NAMALWA (cell line): ENCODE measurements around the gene TDRD9.

Experiments used
- DNase-seq: peaks from one replicate; pipeline ENCODE4 v3.0.0-alpha.2; 2015; ENCODE audit warnings: low spot score

Gene TDRD9

DNA sequence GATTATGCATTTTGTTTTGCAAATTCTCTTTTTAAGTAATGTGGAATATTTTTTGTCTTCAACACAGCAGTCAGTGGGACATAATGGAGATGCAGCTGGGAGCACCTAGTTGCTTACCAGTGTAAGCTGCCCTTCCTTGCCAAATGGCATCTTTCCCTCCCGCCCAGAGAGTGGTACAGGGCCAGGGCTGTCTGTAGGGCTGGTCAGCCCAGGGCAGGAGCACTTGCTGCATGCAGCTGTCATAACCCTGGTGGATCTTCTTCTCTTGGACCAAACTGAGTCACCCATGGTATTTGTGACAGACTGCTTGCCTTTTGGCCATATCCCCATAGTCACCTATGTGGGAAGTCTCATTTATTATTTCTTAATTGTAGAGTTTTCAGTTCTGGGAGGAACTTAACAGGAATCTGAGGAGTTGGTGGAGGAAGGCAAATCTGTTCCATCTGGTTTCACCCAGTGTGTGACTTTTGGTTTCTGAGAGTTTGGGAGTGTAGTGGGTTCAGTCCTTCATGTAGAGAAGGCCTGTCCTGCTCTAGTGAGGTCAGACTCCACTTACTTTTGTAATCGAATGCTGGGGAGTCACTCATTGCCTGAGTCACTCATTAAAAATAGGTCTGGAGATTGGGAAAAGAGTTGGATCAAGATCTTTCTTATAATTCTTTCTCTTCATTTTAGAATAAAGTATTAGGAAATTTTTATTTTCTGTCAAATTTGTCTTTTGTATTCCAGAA, 95.2 kb downstream of the TDRD9 start:
- no peak for DNase-seq

DNA sequence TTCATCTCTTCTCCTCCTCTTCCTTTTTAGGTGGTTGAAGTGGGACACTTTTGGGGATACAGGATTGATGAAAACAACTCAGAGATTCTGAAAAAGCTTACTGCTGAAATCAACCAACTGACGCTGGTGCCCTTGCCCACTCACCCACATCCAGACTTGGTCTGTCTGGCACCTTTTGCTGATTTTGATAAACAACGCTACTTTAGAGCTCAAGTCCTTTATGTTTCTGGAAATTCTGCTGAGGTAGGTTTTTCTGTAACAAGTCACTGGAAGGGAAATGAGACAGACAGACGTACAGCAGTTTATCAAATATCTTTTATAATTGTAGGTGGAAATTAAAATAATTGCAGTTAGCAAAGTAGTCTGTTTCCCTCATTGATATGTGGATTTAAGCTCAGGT, 97.3 kb downstream of the TDRD9 start:
- no peak for DNase-seq

DNA sequence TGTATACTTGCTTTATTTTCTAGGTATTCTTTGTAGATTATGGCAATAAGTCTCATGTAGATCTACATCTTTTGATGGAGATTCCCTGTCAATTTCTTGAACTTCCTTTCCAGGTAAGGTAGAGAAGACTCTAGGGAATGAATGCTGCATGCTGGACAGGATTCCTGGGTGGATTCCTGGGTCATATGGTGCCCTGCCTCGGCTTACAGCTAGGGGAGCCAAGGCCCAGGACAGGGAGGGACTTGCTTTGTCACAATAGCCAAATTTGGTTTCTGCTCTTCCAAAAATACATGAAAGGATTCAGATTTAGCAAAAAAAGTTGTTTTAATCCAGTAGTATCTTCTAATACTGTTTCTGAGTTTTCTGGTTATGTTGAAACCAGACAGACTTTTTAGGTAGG, 97.8 kb downstream of the TDRD9 start:
- no peak for DNase-seq

DNA sequence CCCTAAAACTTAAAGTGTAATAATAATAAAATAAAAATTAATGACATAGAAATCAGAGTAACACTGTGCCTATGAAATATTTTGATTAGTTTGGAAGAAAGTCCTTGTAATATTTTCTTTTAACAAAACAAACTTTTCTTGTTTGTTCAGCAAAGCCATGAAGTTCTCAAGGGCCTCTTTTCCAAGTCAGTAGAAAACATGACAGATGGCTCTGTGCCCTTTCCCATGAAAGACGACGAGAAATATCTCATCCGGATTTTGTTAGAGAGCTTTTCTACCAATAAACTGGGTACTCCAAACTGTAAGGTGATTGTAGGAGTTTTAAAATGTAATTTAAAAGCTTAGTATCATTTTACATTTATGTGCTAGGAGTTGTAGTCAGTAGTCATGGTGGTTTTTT, 102.7 kb downstream of the TDRD9 start:
- no peak for DNase-seq

DNA sequence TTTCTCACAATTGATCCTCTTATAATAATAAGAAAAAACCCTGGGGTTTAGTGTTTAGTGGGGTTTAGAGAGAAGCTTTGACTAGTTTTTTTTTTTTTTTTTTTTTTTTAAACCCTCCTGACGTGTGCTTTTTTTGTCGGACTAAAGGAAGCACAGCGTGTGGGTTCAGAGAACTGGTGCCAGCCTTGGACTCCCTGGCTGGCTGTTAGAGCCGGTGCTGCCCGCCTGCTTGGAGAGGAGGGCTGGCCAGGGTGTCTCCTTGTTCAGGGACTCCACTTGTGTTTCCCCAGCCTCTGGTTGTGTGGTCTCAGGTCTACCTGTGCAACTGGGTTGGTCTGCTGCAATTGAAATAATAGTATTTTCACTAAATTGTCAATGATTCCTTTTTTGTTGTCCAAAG, 103.1 kb downstream of the TDRD9 start:
- DNase-seq: no peak

DNA sequence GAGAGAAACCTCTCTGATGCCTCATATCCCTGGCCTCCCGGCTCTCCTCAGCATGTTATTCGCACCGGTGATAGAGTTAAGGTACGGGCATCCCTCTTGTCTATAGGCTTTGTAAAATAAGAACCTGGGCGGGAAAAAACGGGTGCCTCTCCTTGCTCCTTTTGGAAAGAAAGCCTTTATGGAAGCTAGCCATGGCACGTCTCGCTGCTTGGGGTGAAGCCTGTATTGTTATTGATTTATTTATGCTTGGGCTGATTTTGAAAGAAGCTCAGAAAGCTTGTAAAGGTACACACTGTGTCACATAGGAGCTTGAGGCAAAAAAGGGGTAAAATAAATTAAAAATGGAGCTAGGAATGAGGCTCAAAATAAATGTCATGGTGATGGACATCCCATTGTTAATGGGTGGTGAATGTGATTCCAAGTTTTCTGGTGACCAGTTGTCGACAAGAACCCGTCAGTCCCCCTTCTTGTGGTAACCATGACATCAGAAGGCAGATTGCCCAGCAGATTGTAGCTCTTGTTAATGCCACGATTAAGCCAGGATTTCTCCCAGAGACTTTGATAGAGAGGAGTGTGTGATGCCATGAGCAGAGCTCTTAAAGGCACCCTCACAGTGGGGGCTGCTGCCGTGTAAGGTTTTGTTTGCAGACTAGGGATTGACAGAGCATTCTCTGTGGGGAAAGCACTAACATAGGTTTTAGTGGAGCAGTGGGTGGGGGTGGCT, 106.9 kb downstream of the TDRD9 start:
- no peak for DNase-seq

DNA sequence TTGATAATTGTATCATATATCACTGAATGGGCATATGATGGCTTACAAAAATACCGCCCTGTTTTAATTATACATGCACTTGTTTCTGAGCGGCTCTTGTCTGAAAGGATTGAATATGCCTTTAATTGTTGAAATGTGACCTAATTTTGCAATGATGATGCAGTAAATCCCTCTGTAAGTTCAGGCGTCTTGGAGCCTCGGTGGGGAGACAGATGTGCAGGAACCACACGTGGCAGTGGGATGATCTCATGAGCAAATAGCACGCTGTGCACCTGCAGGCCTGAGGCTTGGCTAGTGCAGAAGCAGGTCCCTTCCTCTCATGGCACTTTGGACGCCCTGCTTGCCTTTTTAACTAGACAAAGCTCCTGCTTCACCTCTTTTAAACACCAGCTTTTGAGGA, 108.0 kb downstream of the TDRD9 start:
- peak; percentile 15 for DNase-seq

DNA sequence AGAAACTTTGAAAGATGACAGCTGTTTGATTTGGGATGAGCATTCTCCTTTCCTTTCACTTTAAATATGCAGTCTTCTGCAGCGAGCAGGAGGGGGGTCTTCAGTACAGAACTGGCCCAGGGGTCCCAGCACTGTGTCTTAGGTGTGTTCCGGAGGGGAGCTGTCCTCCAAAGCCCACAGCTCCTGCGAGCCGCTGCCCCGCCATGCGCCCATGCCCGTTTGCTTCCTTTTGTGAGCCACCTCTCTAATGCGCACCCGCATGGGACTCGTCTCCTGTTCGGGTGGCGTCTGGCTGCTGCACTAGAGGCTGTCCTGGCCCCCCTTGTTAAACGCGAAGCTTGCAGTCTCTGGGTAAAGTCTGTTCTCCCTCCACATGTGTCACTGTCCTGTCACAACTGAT, 108.8 kb downstream of the TDRD9 start:
- DNase-seq: no peak

DNA sequence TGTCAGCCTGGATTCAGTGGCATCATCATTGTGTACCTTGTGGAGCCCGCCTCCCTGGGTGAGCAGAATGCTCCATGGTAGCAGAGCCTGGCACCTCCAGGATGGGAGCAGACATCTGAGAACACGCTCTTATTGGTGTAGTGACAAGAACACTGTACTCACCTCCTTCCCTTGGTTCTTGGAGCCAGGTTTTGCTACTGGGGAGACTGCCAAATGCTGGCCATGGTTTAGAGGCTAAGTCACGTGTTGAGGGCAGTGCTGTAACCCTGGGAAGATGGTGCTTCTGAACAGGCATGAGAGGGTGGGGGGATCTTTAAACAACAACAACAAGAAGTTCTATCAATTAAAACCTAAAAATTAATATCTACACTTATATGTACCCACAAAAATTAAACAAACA, 109.6 kb downstream of the TDRD9 start:
- no peak for DNase-seq

DNA sequence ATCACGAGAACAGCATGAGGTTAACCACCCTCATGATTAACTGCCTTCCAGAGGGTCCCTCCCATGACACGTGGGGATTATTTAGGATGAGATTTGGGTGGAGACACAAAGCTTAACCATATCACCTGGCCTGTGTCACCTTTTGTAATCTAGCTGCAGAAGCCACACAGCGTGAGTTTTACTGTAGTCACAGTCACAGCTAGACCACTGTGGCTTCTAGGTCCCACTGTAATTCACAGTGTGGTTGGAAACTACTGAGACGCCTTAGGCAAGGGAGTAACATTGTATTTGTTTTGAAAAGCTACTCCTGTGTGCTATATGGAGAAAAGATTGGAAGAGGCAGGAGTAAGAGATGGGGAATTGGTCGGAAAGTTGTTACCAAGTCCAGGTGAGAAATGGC, 111.0 kb downstream of the TDRD9 start:
- DNase-seq: no peak

DNA sequence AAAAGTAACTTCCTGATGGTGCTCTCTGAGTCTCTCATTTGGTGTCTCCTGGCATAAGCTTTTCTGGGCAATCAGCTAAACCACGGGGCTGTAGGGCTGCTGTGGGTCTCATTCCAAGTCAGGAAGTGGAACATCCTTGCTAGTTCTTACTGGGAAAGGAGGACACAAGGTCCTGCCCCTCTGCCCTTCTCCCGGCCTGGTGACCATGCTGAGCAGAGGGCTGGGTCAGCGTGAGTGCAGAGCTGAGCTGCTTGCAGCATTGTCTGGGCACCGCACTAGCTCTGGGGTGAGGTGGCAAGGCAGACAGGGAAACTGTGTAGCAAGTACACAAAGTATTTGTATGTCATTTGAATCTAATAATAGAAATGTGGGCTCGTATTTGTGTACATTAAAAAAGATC, 112.3 kb downstream of the TDRD9 start:
- no peak for DNase-seq

DNA sequence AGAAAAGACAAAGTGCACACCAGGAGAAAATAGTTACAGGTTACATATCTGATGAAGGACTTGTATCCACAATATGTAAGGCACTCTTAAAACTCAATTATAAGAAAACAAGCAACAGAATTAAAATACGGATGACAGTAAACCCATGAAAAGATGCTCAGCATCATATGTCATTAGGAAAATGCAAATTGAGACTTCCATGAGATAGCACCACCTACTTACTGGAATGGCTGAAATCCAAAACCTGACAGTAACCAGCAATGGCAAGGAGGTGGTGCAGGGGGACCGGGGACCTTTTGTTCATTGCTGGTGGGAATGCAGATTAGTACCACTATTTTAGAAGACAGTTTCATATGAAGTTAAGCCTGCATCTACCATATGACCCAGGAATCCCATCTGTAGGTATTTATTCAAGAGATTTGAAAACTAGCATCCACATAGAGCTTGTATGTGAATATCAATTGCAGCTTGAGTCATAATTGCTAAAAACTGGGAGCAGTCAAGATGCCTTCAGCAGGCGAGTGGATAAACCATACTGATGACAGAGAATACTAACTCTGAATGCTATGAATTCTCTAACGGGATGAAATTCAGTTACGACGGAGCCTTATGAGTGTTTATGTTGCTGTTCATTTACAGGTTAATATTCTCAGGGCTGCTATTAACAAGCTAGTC, 113.3 kb downstream of the TDRD9 start:
- DNase-seq: no peak

DNA sequence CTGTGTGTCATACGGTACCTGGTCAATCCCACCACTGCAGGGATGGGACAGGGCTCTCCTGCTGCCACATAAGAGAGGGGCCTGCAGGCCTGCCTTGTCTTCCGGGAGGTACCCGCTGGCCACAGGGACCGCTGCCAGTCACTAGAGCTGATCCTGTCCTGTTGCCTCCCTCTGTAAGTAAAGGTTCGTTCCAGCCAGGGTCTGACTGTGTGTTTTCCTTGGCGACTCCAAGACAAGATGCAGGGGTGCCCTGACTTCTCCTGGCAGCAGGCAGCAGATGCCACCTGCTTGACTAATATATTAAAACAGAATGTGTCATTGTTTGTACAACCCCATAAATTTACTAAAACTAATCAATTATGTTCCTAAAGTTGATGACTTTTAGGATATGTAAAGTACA, 115.8 kb downstream of the TDRD9 start:
- DNase-seq: no peak

DNA sequence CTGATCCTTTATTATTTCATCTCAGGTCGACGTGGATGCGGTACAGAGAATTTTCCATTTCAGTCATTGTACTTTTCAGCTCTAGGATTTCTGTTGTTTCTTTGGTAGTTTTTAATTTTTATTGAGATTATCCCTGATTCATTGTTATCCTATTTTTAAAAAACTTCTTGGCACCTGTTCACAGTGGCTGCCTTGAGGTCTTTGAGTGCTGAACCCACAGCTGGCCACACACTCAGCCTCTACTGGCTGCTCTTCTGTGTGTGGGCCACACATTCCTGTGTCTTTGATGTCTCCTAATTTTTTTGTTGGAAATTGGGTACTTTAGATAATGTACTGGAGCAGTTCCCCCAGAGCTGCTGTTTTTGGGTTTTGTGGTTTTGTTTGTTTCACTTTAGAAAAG, 119.5 kb downstream of the TDRD9 start:
- no peak for DNase-seq

DNA sequence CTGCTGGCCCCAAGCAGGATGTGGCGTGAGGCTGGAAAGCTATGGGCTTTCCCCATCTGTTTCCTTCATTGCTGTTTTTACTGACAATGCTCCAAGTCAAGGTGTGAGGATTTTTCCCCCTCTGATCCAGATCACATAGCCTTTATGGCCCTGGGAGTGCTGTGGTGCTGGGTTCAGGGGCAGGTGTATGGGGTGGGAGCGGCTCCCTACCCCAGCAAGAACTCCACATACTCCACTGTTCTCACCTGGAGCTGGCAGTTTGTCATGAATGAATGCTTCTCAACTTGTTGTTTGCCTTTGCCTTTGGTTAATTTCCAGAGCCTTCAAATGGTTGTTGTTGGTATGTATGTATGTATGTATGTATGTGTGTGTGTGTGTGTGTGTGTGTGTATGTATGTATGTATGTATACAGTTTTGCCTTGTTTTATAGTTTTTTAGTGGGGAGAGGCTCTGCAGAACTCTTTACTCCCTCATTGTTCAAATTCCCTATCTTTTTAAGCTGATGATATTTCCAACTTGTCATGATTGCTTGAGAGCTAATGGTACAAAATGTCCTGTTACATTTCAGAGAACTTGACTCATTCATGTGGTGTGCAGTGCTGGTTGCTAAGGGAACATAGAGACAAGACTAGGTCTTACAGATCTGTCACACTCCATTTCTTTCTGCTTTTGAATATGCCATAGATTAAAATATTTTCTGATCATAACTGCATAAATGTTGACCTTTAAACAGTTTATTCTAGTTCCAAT, 120.7 kb downstream of the TDRD9 start:
- peak; percentile 7 for DNase-seq

DNA sequence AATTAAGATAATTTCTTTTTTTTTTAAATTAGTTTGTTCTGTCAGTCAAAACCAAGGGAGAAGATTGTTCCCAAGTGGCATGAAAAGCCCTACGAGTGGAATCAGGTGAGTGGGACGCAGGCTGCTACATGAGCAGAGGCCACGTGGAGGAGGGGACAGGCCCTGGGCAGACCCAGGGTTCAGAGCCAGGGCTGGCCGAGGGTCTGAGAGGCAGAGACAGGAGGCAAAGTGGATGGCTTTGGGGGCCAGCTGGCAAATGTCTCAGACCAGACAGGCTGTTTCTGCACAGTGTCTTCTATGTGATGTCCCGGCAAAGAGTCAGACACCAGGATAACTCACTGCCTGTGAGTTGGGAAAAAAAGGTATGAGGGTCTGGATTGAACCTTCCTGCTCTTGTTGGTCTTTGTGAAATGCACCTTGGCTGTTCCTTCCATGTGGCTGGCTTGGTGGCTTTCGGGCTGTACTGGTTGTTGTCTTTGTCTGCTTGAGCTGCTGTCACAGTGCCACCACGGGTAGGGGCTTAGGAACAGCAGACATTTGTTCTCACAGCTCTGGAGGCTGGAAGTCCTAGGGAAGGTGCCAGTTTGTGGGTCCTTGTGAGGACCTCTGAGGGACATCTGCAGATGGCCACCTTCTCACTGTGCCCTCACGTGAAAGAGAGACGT, 121.5 kb downstream of the TDRD9 start:
- DNase-seq: no peak

DNA sequence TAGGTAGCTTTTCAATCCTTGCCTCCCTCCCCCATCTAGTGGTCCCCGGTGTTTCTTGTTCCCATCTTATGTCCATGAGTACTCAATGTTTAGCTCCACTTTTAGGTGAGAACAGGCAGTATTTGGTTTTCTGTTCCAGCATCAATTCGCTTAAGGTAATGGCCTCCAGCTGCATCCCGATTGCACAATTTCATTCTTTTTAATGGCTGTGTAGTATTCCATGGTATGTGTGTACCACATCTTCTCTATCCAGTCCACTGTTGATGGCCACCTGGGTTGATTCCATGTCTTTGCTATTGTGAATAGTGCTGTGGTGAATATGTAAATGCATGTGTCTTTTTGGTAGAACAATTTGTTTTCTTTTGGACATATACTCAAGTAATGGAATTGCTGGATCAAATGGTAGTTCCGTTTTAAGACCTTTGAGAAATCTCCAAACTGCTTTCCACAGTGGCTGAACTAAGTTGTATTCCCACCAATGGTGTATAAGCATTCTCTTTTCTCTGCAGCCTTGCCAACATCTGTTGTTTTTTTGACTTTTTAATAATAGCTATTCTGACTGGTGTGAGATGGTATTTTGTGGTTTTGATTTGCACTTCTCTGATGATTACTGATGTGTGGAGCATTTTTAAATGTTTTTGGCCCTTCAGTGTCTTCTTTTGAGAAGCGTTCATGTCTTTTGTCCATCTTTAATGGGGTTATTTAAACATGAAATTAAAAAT, 123.0 kb downstream of the TDRD9 start:
- DNase-seq: no peak

DNA sequence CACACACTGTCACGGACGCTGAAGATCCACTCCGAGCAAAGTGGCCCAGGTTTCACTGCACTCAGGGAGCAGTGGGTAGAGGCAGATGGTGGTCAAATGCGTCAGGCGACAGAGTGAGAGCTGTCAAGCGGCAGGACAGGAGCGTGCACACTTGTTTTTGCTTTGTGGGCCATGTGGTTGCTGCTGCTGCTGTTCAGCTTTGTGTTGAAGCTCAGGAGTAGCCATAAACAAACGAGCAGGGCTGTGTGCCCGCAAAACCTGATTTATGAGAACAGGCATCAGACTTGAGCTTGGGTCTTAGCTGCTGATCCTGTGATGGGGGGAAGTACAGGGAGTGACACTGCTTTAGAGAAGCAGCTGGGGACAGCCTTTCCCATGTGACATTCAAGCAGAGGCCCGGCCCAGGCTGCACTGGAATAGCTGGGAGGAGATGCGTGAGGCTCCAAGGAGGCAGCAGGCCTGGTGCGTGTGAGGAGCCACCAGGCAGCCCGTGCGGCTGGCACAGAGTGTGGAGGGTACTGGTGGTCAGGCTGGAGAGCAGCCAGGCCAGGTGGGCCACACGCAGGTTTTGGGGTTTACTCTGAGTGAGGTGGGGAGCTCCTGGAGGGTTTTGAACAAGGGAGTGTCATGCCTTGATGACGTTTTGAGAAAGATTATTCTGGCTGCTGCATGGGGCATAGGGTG, 126.1 kb downstream of the TDRD9 start:
- no peak for DNase-seq

DNA sequence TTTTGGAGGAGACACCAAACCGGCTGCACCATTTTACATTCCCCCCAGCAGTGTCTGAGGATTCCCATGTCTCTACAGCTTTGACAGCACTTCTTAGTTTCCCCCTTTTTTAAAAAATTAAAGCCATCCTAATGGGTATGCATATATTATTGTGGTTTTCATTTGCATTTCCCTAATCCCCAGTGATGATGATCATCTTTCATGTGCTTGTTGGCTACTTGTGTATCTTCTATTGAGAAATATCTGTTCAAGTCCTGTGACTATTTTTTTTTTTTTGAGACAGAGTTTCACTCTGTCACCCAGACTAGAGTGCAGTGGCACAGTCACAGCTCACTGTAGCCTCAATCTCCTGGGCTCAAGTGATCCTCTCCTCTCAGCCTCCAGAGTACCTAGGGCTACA, 134.0 kb downstream of the TDRD9 start:
- no peak for DNase-seq

DNA sequence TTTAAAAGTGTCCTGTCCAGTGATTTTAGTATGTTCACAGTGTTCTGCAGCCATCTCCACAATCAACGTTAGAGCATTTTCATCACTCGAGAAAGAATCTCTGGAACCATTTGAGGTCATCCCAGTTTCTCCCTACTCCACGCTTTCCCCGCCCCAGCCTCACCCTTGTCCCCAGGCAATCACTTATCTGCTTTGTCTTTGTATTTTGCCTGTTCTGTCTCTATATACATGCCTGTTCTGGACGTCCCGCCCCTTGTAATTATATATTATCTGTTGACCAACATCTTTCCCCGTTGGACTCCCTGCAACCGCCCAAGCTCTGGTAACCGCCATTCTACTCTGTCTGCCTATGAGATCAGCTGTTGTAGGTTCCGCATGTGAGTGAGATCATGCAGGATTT, 135.7 kb downstream of the TDRD9 start:
- DNase-seq: no peak

DNA sequence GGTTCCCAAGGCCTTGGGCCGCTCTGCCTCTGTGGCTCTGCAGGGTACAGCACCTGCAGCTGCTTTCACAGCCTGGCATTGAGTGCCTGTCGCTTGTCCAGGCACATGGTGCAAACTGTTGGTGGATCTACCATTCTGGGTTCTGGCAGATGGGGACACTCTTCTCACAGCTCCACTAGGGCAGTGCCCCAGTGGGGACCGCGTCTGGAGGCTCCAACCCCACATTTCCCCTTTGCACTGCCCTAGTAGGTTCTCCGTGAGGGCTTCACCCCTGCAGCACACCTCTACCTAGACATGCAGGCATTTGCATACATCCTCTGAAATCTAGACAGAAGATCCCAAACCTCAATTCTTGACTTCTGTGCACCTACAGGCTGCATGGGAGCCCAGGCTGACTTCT, 138.0 kb downstream of the TDRD9 start:
- DNase-seq: no peak
